Measurements from ENCODE around the gene CGB3. TPM values are rescaled to one million over a fixed set of nuclear protein-coding genes. Genes with fewer than 3 reads are reported as not detected.

CGB3 gene
- total and polyA plus RNA-seq, 2 of the 4 experiments (the other 2 are of a cell fraction) = not detected

DNA sequence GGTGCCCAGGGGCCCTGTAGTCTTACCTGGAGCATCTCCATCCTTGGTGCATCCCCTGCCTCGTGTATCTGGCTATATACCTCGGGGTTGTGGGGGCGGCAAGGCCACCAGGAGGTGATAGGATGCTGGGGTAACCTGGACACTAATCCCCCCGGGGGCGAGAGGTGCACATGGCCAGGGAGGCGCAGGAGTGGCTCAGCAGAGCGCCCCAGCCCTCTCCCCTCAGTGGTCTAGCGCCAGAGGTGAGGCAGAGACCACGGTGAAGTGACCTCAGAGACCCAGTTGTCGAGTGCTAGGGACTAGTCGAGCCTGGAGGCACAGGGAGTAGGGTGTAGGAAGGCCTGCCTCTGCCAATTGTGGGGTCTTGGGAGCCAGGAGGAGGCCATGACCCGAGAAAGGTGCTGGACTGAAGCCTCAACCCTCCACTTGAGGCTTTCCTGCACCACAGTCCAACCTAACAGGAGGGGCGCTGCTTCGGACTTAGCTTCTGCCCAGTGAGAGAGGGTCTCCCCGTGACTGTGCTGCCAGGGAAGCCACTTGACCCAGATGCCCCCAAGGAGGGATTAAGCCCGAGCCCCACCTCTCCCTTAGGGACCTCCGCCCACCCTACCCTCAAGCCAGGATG, 7.0 kb downstream of the CGB3 start, which contains the start of gene LHB (continued):
- no peak for TF ChIP-seq BHLHE40 (IDR thresholded peaks at IDR 0.05; ENCODE audit: low read depth, low read length)

DNA sequence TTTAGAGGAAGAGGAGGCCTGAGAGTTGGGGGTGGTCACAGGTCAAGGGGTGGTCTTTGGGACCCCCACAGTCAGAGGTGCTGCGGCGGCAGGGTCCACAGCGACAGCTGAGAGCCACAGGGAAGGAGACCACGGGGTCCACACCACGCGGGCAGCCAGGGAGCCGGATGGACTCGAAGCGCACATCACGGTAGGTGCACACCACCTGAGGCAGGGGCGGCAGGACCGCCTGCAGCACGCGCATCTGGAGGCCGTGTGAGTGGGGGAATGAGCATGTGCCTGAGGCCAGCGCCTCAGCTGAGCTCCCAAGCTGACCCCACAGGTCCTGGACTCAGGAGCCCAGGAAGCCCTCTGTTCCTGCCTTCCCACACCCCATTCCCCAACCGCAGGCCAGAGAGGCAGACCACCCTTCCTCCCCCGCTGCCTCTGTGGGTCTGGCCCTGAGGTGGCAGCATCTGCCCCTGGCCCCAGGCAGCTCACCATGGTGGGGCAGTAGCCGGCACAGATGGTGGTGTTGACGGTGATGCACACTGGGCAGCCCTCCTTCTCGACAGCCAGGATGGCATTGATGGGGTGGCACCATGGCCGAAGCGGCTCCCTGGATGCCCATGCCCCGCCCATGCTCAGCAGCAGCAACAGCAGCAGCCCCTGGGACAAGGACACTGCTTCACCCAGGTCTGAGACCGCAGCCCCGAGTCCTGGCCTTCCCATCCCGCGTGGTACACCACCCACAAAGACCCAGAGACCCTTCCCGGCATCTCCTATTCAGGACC, 7.9 kb downstream of the CGB3 start:
- no peak overlapping the region for H2BK120ac ChIP-seq (ENCODE audit: low read depth, low read length)
- H2BK15ac ChIP-seq (ENCODE audit: low read depth, low read length) = no peak overlapping the region
- H3K18ac ChIP-seq (ENCODE audit: low read depth, low read length) = no peak overlapping the region
- H3K9me3 ChIP-seq (ENCODE audit: control insufficient read depth, insufficient read depth, low read length) = no peaks in the 10 kb centered on the region
- H3K9me1 ChIP-seq (ENCODE audit: insufficient read depth, low read length) = 0 out of 2 replicates have a peak, but pooled peaks cover 3% of the 10 kb centered on the region
- no peak overlapping the region for H4K5ac ChIP-seq (ENCODE audit: low read depth, low read length)
- ATAC-seq (ENCODE audit: low read depth) (no peak), DNase-seq (no peak)
- H3K79me1 ChIP-seq (ENCODE audit: low read depth in 1 of 2, low read length in 2 of 2) = peaks cover 0 to 3% of the 10 kb centered on the region in 2 experiments; a peak in 1 of 4 replicates
- H4K8ac ChIP-seq (ENCODE audit: low read depth in 2 of 2, low read length in 2 of 2) = no peak overlapping the region
- no peak overlapping the region for H3K4me2 ChIP-seq (ENCODE audit: low read depth, low read length)
- no peak overlapping the region for H3K4ac ChIP-seq (ENCODE audit: low read depth, low read length)
- no peak overlapping the region for H3K4me3 ChIP-seq (ENCODE audit: insufficient read depth, low read depth, low read length)
- H3K9ac ChIP-seq (ENCODE audit: low read depth, low read length) = no peak overlapping the region
- no peak overlapping the region for H2BK20ac ChIP-seq (ENCODE audit: low read depth, low read length)
- no peak overlapping the region for H2AK5ac ChIP-seq (ENCODE audit: low read depth, low read length)
- no peak overlapping the region for H2AFZ ChIP-seq (replicated peaks; ENCODE audit: low read length, poor library complexity)
- POLR2A ChIA-PET (ENCODE audit: unreplicated experiment) = no interaction called here
- no peak overlapping the region for H2AK9ac ChIP-seq (replicated peaks; ENCODE audit: low read depth, low read length, poor library complexity)
- peaks cover 2% of the 10 kb centered on the region; the same call in 1 of the 2 replicates for H3K27me3 ChIP-seq (ENCODE audit: control insufficient read depth, insufficient read depth, low read length)
- no peaks in the 10 kb centered on the region; the same call in 1 of the 2 replicates for H4K20me1 ChIP-seq (ENCODE audit: insufficient read depth, low read length)
- in situ Hi-C loops (cut with MboI; ENCODE audit: low sequenced_read_pairs) = no loop called here
- CTCF ChIA-PET = no interaction called here
- peaks cover 38% of the 10 kb centered on the region for H3K36me3 ChIP-seq (ENCODE audit: control insufficient read depth, insufficient read depth, low read length)
- no peak overlapping the region for H3K14ac ChIP-seq (replicated peaks; ENCODE audit: low read depth, low read length)
- WGBS, 2 experiments (ENCODE audit: extremely low coverage in 2 of 2, insufficient read length in 1 of 2) = 97% methylated on average over 12 of the region's 29 CpGs; no CpG with 5 or more reads in 1 of the 2 experiments
- dilution Hi-C loops (cut with HindIII; ENCODE audit: low sequenced_read_pairs, unreplicated experiment) = no loop called here
- peaks cover 5% of the 10 kb centered on the region; the same call in 1 of the 2 replicates for H3K4me1 ChIP-seq (ENCODE audit: control insufficient read depth, insufficient read depth, low read length)
- H2BK5ac ChIP-seq (ENCODE audit: low read depth, low read length, poor library complexity, severe bottlenecking) = no peak overlapping the region
- no peak overlapping the region for H3K56ac ChIP-seq (ENCODE audit: extremely low read depth, insufficient read depth, low read length)
- intact Hi-C loops (cut with micrococcal nuclease) = no loop called here
- H3K23ac ChIP-seq (ENCODE audit: low read depth, low read length) = no peak overlapping the region
- no peak overlapping the region for H3K27ac ChIP-seq (ENCODE audit: insufficient read depth, low read length)
- no peak overlapping the region for H4K91ac ChIP-seq (ENCODE audit: insufficient read depth, low read depth, low read length)
- no TSS peak for BruUV-seq (replicated peaks)
- no peak for TF ChIP-seq RFX5 (IDR thresholded peaks at IDR 0.05; ENCODE audit: low read depth, low read length)
- TF ChIP-seq FOS (IDR thresholded peaks at IDR 0.05; ENCODE audit: low read depth, low read length) = no peak
- TF ChIP-seq RCOR1 (IDR thresholded peaks at IDR 0.05; ENCODE audit: insufficient replicate concordance, low read length) = no peak
- no peak for TF ChIP-seq SMC3 (IDR thresholded peaks at IDR 0.05; ENCODE audit: low read depth, low read length)
- TF ChIP-seq, protein P1, sequence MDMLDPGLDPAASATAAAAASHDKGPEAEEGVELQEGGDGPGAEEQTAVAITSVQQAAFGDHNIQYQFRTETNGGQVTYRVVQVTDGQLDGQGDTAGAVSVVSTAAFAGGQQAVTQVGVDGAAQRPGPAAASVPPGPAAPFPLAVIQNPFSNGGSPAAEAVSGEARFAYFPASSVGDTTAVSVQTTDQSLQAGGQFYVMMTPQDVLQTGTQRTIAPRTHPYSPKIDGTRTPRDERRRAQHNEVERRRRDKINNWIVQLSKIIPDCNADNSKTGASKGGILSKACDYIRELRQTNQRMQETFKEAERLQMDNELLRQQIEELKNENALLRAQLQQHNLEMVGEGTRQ (IDR thresholded peaks at IDR 0.05; ENCODE audit: low read depth, low read length) = no peak
- no peak for TF ChIP-seq MXI1 (IDR thresholded peaks at IDR 0.05; ENCODE audit: borderline replicate concordance, low read depth, low read length)
- TF ChIP-seq CHD1 (IDR thresholded peaks at IDR 0.05; ENCODE audit: low read depth, low read length) = no peak
- TF ChIP-seq MAZ (IDR thresholded peaks at IDR 0.05; ENCODE audit: borderline replicate concordance, low read depth, low read length) = no peak
- TF ChIP-seq POLR2A (IDR thresholded peaks at IDR 0.05; ENCODE audit: low read depth, low read length) = no peak
- TF ChIP-seq MAFK (IDR thresholded peaks at IDR 0.05; ENCODE audit: low read depth, low read length) = no peak
- TF ChIP-seq, protein P2, sequence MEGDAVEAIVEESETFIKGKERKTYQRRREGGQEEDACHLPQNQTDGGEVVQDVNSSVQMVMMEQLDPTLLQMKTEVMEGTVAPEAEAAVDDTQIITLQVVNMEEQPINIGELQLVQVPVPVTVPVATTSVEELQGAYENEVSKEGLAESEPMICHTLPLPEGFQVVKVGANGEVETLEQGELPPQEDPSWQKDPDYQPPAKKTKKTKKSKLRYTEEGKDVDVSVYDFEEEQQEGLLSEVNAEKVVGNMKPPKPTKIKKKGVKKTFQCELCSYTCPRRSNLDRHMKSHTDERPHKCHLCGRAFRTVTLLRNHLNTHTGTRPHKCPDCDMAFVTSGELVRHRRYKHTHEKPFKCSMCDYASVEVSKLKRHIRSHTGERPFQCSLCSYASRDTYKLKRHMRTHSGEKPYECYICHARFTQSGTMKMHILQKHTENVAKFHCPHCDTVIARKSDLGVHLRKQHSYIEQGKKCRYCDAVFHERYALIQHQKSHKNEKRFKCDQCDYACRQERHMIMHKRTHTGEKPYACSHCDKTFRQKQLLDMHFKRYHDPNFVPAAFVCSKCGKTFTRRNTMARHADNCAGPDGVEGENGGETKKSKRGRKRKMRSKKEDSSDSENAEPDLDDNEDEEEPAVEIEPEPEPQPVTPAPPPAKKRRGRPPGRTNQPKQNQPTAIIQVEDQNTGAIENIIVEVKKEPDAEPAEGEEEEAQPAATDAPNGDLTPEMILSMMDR (conservative IDR thresholded peaks at IDR 0.05; ENCODE audit: low read depth, low read length) = no peak
- no peak for TF ChIP-seq BHLHE40 (IDR thresholded peaks at IDR 0.05; ENCODE audit: low read depth, low read length)
- no peak for TF ChIP-seq NFE2L2 (IDR thresholded peaks at IDR 0.05; ENCODE audit: low read depth, low read length)
- TF ChIP-seq CEBPB (IDR thresholded peaks at IDR 0.05; ENCODE audit: low read depth, low read length) = no peak

All from IMR-90 (cell line).